Measurements from ENCODE around the gene TBR1.

Gene TBR1

GRCh38 chr2:161425728-161426454 is 9.8 kb downstream of the TBR1 start:
- H3K27ac ChIP-seq = no peak overlapping the region
- no peak for TF ChIP-seq CTCF (conservative IDR thresholded peaks at IDR 0.05)

GRCh38 chr2:161426455-161426921 is 10.4 kb downstream of the TBR1 start:
- TF ChIP-seq CTCF (conservative IDR thresholded peaks at IDR 0.05) = no peak
- H3K27ac ChIP-seq = no peak overlapping the region

GRCh38 chr2:161426922-161427663 is 11.0 kb downstream of the TBR1 start:
- no peak overlapping the region for H3K27ac ChIP-seq
- no peak for TF ChIP-seq CTCF (conservative IDR thresholded peaks at IDR 0.05)

- no peak overlapping the region for H3K27ac ChIP-seq
- no peak for TF ChIP-seq CTCF (conservative IDR thresholded peaks at IDR 0.05)
Measured at GRCh38 chr2:161427664-161428587, 11.8 kb downstream of the TBR1 start.

- TF ChIP-seq CTCF (conservative IDR thresholded peaks at IDR 0.05) = no peak
- no peak overlapping the region for H3K27ac ChIP-seq
Measured at GRCh38 chr2:161430386-161430785, 14.3 kb downstream of the TBR1 start.

GRCh38 chr2:161432107-161432506 is 16.0 kb downstream of the TBR1 start:
- no peak overlapping the region for H3K27ac ChIP-seq
- TF ChIP-seq CTCF (conservative IDR thresholded peaks at IDR 0.05) = no peak

GRCh38 chr2:161434118-161434517 is 18.0 kb downstream of the TBR1 start:
- H3K27ac ChIP-seq = no peak overlapping the region
- no peak for TF ChIP-seq CTCF (conservative IDR thresholded peaks at IDR 0.05)
